Heart left ventricle (tissue), 16 donors: ENCODE data around the gene CTSW. TPM values are rescaled to one million over a fixed set of nuclear protein-coding genes. Genes with fewer than 3 reads are reported as not detected.

Experiments used
- ATAC-seq, 4 donors: fragments of 200-7000 bp; cut with Tn5 transposase; one replicate each; pipeline ENCODE4 v1.9.1; 2020 to 2022; ENCODE audit warnings: moderate library complexity in 4 of 4, mild to moderate bottlenecking in 3 of 4, moderate number of reproducible peaks in 1 of 4
- DNase-seq, 5 donors: peaks; one replicate each; pipeline ENCODE4 v3.0.0-alpha.2; 2020
- H3K27ac ChIP-seq, 12 donors: fragments of 200-600 bp; sonication (generic) in 4 of 12; one replicate each; pipeline versions ENCODE4 v1.5.0 to v1.8.0; 2016 to 2022; ENCODE audit warnings: mild to moderate bottlenecking in 2 of 12
- H3K27me3 ChIP-seq, 9 donors: fragments of 200-600 bp; sonication (generic) in 2 of 9; one replicate each; pipeline versions ENCODE4 v1.5.1 to v1.8.0; 2016 to 2022; ENCODE audit warnings: mild to moderate bottlenecking in 3 of 9
- H3K36me3 ChIP-seq, 9 donors: fragments of 200-600 bp; sonication (generic) in 2 of 9; one replicate each; pipeline versions ENCODE4 v1.5.0 to v1.8.0; 2018 to 2022; ENCODE audit warnings: mild to moderate bottlenecking in 2 of 9
- H3K4me1 ChIP-seq, 12 donors: fragments of 200-600 bp; sonication (generic) in 4 of 12; one replicate each; pipeline versions ENCODE4 v1.5.0 to v1.8.0; 2016 to 2022; ENCODE audit warnings: mild to moderate bottlenecking in 3 of 12
- H3K4me3 ChIP-seq, 12 donors: fragments of 200-600 bp; sonication (generic) in 4 of 12; one replicate each; pipeline versions ENCODE4 v1.5.0 to v1.8.0; 2017 to 2022; ENCODE audit warnings: mild to moderate bottlenecking in 9 of 12, moderate library complexity in 4 of 12
- H3K9me3 ChIP-seq, 12 donors: fragments of 200-600 bp; sonication (generic) in 4 of 12; one replicate each; pipeline versions ENCODE4 v1.5.0 to v1.8.0; 2016 to 2022; ENCODE audit warnings: mild to moderate bottlenecking in 1 of 12
- POLR2A ChIP-seq, 2 donors: fragments of 450-650 bp; IDR thresholded peaks; one replicate each; pipeline ENCODE4 v1.6.1; 2017; ENCODE audit warnings: antibody characterized with exemption in 2 of 2, mild to moderate bottlenecking in 2 of 2, moderate library complexity in 2 of 2
- WGBS, 4 donors: extraction: QIAGEN DNeasy Blood & Tissue Kit in 2 of 4; methylation state at CpG; one replicate each; pipeline versions ENCODE4 v1.1.5 to v1.1.7; 2013 to 2018; 5-methylcytosine and 5-hydroxymethylcytosine counted together
- intact Hi-C, 10 donors: fragments of 100-400 bp; cut with DNase I; formaldehyde crosslinking; loops; one replicate each; pipeline versions ENCODE4 v1.11.1 to v1.14.2; 2022
- polyA plus RNA-seq, 2 donors: library from polyadenylated mRNA; stranded (reverse); fragments of 200-250 nt; gene quantifications; one replicate each; pipeline ENCODE4 v1.2.3, GENCODE V29; 2013
- total RNA-seq, 9 donors: library from RNA; depleted of rRNA in 2 of 9; stranded (reverse); fragments of >200 nt in 2 of 9; fragmentation: NEBNext Ultra II Directional in 3 of 9; extraction: Animal tissue kit (Norgen Biotek cat#: 25700) in 3 of 9; gene quantifications; one replicate each; pipeline versions ENCODE4 v1.1.0 to v1.2.4, GENCODE V29; 2016 to 2023
- TF ChIP-seq, protein P1 (sequence below), 12 donors: fragments of 200-600 bp; sonication (generic) in 4 of 12; IDR thresholded peaks; one replicate each; pipeline versions ENCODE4 v1.5.0 to v1.8.0; 2018 to 2022; ENCODE audit warnings: antibody characterized with exemption in 12 of 12, mild to moderate bottlenecking in 5 of 12
- donor health status: ischemic (EF 13 %, LVEDD 7.1; RV severe dilation, severe dysfunction).
- donor health status: healthy with polysubstance abuse.
- donor health status: DM: no; HTN: yes; CAD: no.
- donor health status: DM: no; HTN: no; CAD: no.
- donor health status: ischemic (EF 25% LVEDD 6.9; RV normal size, moderate dysfunction).
- donor health status: ischemic (EF 25% LVEDD 5.7; RV mildly dilated, moderate dysfunction).
- donor health status: healthy.
- donor health status: DM: yes; HTN: yes; CAD: no.
- donor health status: ischemic (EF 35%, LVEDD 5.7; RV mildly dilated, moderate dysfunction).
- donor health status: nonischemic (EF 11% LVEDD 7.7; RV severe dilation, severe dysfunction).
- donor health status: DM: yes; HTN: yes; CAD: no.
- donor health status: PGD.
- donor health status: ischemic (EF 29% LVEDD 5.4; RV normal size, mild dysfunction).
- donor health status: nonischemic (EF 23%, LVEDD 6.1; RV moderate dilation, normal function).

The CTSW gene
- total and polyA plus RNA-seq, 11 donors: 0.16 to 9.4 (median 0.84) TPM; not detected in 1

DNA sequence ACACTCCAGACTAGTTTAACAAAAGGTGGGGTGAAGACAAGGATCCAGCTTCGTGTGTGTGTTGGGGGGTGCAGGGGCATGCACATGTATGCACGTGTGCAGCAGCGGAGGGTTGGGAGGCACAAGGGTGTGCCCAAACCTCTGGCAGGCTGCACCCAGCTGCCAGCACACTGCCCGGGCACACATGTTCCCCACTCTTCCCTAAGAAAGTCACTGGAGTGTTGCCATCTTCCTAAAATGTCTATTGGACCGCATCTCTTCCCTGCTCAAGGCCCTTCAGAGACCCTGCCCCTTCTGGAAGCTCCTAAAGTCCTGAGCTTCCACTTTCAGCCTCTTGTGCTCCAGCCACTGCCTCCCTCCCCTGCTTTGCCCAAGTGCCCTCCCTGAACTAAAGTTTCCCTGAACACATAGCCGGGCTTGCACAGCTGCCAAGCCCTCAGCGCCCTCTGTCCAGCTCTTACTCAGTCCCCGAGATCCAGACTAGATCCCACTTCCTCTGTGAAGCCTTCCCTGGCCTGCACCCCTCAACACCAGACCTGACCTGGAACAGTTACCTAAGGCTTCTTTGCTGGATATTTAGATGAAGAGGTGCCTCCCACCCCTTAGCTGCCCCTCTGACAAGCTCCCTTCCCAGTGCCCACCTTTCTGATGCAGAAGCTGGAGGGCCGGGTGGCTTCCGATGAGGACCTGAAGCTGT lies 27.7 kb upstream of the CTSW start:
- Histone ChIP-seq H3K4me1 (peaks cover 0 to 23% (median 12%) of the 10 kb centered on the region in 12 donors), H3K27ac (no peak overlapping the region), H3K9me3 (peaks cover 0 to 10% (median 2%) of the 10 kb centered on the region in 12 donors), H3K27me3 (no peaks in the 10 kb centered on the region), H3K4me3 (no peak overlapping the region), H3K36me3 (peaks cover 0 to 60% (median 50%) of the 10 kb centered on the region in 9 donors)
- intact Hi-C loops: loop anchor here in 1 of 10 donors (10.0 kb wide), 1 partner anchor 413 kb away; the partner anchor contains the start of gene RAB1B
- TF ChIP-seq, protein P1, sequence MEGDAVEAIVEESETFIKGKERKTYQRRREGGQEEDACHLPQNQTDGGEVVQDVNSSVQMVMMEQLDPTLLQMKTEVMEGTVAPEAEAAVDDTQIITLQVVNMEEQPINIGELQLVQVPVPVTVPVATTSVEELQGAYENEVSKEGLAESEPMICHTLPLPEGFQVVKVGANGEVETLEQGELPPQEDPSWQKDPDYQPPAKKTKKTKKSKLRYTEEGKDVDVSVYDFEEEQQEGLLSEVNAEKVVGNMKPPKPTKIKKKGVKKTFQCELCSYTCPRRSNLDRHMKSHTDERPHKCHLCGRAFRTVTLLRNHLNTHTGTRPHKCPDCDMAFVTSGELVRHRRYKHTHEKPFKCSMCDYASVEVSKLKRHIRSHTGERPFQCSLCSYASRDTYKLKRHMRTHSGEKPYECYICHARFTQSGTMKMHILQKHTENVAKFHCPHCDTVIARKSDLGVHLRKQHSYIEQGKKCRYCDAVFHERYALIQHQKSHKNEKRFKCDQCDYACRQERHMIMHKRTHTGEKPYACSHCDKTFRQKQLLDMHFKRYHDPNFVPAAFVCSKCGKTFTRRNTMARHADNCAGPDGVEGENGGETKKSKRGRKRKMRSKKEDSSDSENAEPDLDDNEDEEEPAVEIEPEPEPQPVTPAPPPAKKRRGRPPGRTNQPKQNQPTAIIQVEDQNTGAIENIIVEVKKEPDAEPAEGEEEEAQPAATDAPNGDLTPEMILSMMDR (IDR thresholded peaks at IDR 0.05): no peak
- no peak for TF ChIP-seq POLR2A (IDR thresholded peaks at IDR 0.05)
- ATAC-seq: no peak
- WGBS, 4 donors: 87 to 94% (median 92%) methylated on average over 10 of the region's 10 CpGs
- no peak for DNase-seq

DNA sequence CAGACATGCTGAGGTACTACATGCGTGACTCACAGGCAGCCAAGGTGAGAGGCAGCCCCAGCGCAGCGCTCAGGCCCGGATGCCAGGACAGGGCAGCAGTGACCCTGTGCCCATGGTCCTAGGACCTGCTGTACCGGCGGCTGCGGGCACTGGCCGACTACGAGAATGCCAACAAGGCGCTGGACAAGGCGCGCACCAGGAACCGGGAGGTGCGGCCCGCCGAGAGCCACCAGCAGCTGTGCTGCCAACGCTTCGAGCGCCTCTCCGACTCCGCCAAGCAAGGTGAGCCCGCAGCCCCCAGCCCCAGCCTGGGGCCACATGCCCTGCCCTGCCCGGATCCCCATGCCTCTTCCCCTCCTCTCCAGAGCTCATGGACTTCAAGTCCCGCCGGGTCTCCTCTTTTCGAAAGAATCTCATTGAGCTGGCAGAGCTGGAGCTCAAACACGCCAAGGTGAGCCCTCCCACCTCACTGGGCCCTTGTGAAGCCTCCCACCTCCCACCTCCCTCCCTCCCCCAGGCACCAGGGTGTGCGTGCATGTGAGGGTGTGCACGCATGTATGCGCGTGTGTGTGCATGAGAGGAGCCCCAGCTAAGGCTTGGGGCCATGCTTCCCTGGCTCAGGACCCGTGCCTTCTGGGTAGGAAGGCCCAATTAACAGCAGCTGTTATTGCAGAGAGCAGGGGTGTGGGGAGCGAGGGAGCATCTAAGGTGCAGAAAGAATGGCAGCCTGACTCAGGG lies 27.0 kb upstream of the CTSW start:
- TF ChIP-seq, protein P1 (IDR thresholded peaks at IDR 0.05): no peak
- no peak for TF ChIP-seq POLR2A (IDR thresholded peaks at IDR 0.05)
- WGBS, 4 donors: 92 to 97% (median 94%) methylated on average over 23 to 33 of the region's 33 CpGs

DNA sequence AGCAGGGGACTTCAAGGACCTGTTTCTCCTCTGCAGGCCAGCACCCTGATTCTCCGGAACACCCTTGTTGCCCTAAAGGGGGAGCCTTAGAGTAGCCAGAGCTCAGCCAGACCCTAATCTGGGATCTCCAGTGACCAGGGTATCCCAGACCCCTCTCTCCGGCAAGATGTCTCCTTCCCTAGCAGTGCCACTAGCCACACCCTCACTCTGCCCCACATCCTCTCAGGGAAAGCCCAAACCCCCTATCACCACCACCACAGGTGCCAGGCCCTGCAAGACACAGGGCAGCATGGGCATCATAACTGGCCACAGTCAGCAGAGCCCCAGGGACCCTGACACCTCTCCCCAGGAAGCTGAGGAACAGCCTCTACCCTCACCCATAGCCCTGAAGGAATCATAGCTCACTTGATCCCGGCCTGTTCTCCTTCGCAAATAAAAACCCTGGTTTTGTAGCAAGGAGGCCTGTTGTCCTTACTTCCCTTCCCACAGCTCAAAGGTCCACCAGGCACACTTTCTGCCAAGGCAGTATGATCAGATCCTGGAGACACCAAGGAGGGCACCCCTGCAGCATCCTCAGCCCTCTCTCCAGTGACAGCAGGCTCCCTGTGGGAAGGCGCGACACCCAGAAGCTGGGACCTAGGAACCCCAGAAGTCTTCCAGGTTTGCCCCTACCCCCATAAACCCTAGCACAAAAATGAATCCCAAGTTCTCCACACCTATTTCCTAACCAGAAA lies 26.2 kb upstream of the CTSW start:
- Histone ChIP-seq H3K27ac (no peak overlapping the region), H3K4me1 (peaks cover 0 to 25% (median 12%) of the 10 kb centered on the region in 12 donors), H3K27me3 (no peaks in the 10 kb centered on the region), H3K36me3 (peaks cover 0 to 60% (median 50%) of the 10 kb centered on the region in 9 donors), H3K4me3 (no peak overlapping the region), H3K9me3 (peaks cover 0 to 10% (median 2%) of the 10 kb centered on the region in 12 donors)
- no peak for DNase-seq
- WGBS, 4 donors: 89 to 95% (median 91%) methylated on average over 6 of the region's 6 CpGs
- ATAC-seq: no peak
- intact Hi-C loops: loop anchor here in 1 of 10 donors (10.0 kb wide), 1 partner anchor 411 kb away; the partner anchor contains the start of gene RAB1B
- TF ChIP-seq, protein P1 (IDR thresholded peaks at IDR 0.05): no peak
- no peak for TF ChIP-seq POLR2A (IDR thresholded peaks at IDR 0.05)

More for the DNA sequence above, 27.0 kb upstream of the CTSW start:
- Histone ChIP-seq H3K4me3 (no peak overlapping the region), H3K27ac (no peak overlapping the region), H3K9me3 (peaks cover 0 to 10% (median 2%) of the 10 kb centered on the region in 12 donors), H3K36me3 (peaks cover 0 to 60% (median 50%) of the 10 kb centered on the region in 9 donors), H3K4me1 (peaks cover 0 to 23% (median 12%) of the 10 kb centered on the region in 12 donors), H3K27me3 (no peaks in the 10 kb centered on the region)
- intact Hi-C loops: loop anchor here in 1 of 10 donors (10.0 kb wide), 1 partner anchor 412 kb away; the partner anchor contains the start of gene RAB1B
- peak in 1 of 5 donors; percentile 62 for DNase-seq
- no peak for ATAC-seq
